Adrenal gland (tissue), 12 donors: ENCODE data around the gene EVPL. TPM values are rescaled to one million over a fixed set of nuclear protein-coding genes. Genes with fewer than 3 reads are reported as not detected.

Experiments
- DNase-seq, 7 donors: peaks; one replicate each; pipeline ENCODE4 v3.0.0-alpha.2; 2019 to 2020
- H3K27ac ChIP-seq, 5 donors: fragments of 200-600 bp; sonication (generic) in 4 of 5; 1 replicate in 3 of 5; 2 replicates in 2 of 5; pipeline versions ENCODE4 v1.5.1 to v1.8.0; 2016 to 2020; ENCODE audit warnings: mild to moderate bottlenecking in 1 of 5
- H3K27me3 ChIP-seq: fragments of 200-600 bp; 2 replicates; pipeline ENCODE4 v1.8.0; 2021
- H3K36me3 ChIP-seq, 2 donors: fragments of 200-600 bp; replicated peaks in 1 of 2; 1 replicate in 1 of 2; 2 replicates in 1 of 2; pipeline versions ENCODE4 v1.5.1 to v1.8.0; 2018 to 2022
- H3K4me1 ChIP-seq, 2 donors: fragments of 200-600 bp; replicated peaks in 1 of 2; 1 replicate in 1 of 2; 2 replicates in 1 of 2; pipeline versions ENCODE4 v1.5.1 to v1.8.0; 2018 to 2021
- H3K4me3 ChIP-seq, 4 donors: fragments of 200-600 bp; sonication (generic) in 3 of 4; one replicate each; pipeline ENCODE4 v1.5.1; 2016 to 2018
- H3K9me3 ChIP-seq, 3 donors: fragments of 200-600 bp; sonication (generic) in 1 of 3; replicated peaks in 1 of 3; 1 replicate in 2 of 3; 2 replicates in 1 of 3; pipeline versions ENCODE4 v1.5.1 to v1.8.0; 2016 to 2021
- CTCF ChIP-seq, 6 experiments: fragments of 450-650 bp in 4 of 6; fragments of 200-600 bp in 2 of 6; sonication (generic) in 1 of 6; IDR thresholded peaks; 1 replicate in 5 of 6; 2 replicates in 1 of 6; pipeline versions ENCODE4 v1.5.1 to v1.8.0; 2016 to 2021; ENCODE audit warnings: antibody characterized with exemption in 6 of 6, mild to moderate bottlenecking in 2 of 6, moderate library complexity in 1 of 6
- POLR2A ChIP-seq, 2 donors: fragments of 450-650 bp; IDR thresholded peaks; one replicate each; pipeline ENCODE4 v1.6.1; 2017; ENCODE audit warnings: antibody characterized with exemption in 2 of 2, mild to moderate bottlenecking in 2 of 2, moderate library complexity in 1 of 2
- WGBS, 4 donors: extraction: QIAGEN DNeasy Blood & Tissue Kit in 2 of 4; methylation state at CpG; one replicate each; pipeline versions ENCODE4 v1.1.5 to v1.1.7; 2013 to 2017; 5-methylcytosine and 5-hydroxymethylcytosine counted together
- intact Hi-C, 2 donors: fragments of 100-400 bp; cut with DNase I; formaldehyde crosslinking; loops; one replicate each; pipeline versions ENCODE4 v1.14.1 to v1.15.0; 2022 to 2023
- polyA plus RNA-seq, 3 donors: library from polyadenylated mRNA; stranded (reverse); fragments of 200-250 nt in 2 of 3; fragments of 350-450 nt in 1 of 3; fragmentation: Illumina TruSeq in 1 of 3; extraction: RNeasy Lipid Tissue Mini Kit (QIAGEN cat#74804) in 1 of 3; gene quantifications; one replicate each; pipeline ENCODE4 v1.2.3, GENCODE V29; 2013 to 2014
- total RNA-seq, 9 donors: library from RNA; depleted of rRNA in 4 of 9; stranded (reverse); fragments of >200 nt in 4 of 9; fragments of 120-200 nt in 1 of 9; fragmentation: NEBNext Ultra II Directional in 1 of 9; extraction: Animal tissue kit (Norgen Biotek cat#: 25700) in 1 of 9; gene quantifications; one replicate each; pipeline versions ENCODE4 v1.1.0 to v1.2.4, GENCODE V29; 2013 to 2023
- donor health status: healthy with polysubstance abuse.
- donor health status: Bipolar disorder and iron deficiency.
- donor health status: DM: yes; HTN: yes; CAD: no.
- donor health status: DM: no; HTN: no; CAD: no.
- donor health status: DM: no; HTN: no; CAD: no.
- donor health status: DM: yes; HTN: yes; CAD: no.

EVPL gene
- total and polyA plus RNA-seq, 12 donors, result under 0.01 to 1.8 (median 0.27) TPM; not detected in 2

- Histone ChIP-seq H3K36me3 (no peaks in the 10 kb centered on the region), H3K27ac (no peak overlapping the region), H3K4me3 (no peak overlapping the region), H3K4me1 (peaks cover 7 to 27% of the 10 kb centered on the region in 2 donors), H3K9me3 (no peaks in the 10 kb centered on the region), H3K27me3 (no peaks in the 10 kb centered on the region)
- intact Hi-C loops, result no loop called here
- DNase-seq, result peak in 1 of 7 donors; percentile 52
- TF ChIP-seq POLR2A (IDR thresholded peaks at IDR 0.05), result no peak
- TF ChIP-seq CTCF (IDR thresholded peaks at IDR 0.05), result peak in 2 of 6 experiments; percentile 9 to 10
- WGBS, 4 donors, result 50 to 78% (median 65%) methylated on average over 5 of the region's 5 CpGs
Measured at GRCh38 chr17:76032780-76033108, 5.6 kb upstream of the EVPL start.

- H3K27ac ChIP-seq, result no peak overlapping the region
- DNase-seq, result no peak
- intact Hi-C loops, result no loop called here
- 73 to 86% (median 80%) methylated on average over 7 to 20 of the region's 20 CpGs for WGBS, 4 donors
- no peaks in the 10 kb centered on the region for H3K36me3 ChIP-seq
- peaks cover 7 to 27% of the 10 kb centered on the region in 2 donors for H3K4me1 ChIP-seq
- TF ChIP-seq CTCF (IDR thresholded peaks at IDR 0.05) (peak in 1 of 6 experiments; percentile 31), POLR2A (IDR thresholded peaks at IDR 0.05) (no peak)
- no peaks in the 10 kb centered on the region for H3K27me3 ChIP-seq
- H3K9me3 ChIP-seq, result no peaks in the 10 kb centered on the region
- H3K4me3 ChIP-seq, result no peak overlapping the region
Measured at GRCh38 chr17:76032073-76032779, 5.1 kb upstream of the EVPL start.

- WGBS, 4 donors, result 73 to 82% (median 80%) methylated on average over 6 to 15 of the region's 15 CpGs
- intact Hi-C loops, result no loop called here
- Histone ChIP-seq H3K36me3 (no peaks in the 10 kb centered on the region), H3K4me1 (peaks cover 0 to 9% of the 10 kb centered on the region in 2 donors), H3K9me3 (no peaks in the 10 kb centered on the region), H3K27me3 (no peaks in the 10 kb centered on the region), H3K4me3 (no peak overlapping the region), H3K27ac (no peak overlapping the region)
- TF ChIP-seq CTCF (IDR thresholded peaks at IDR 0.05) (no peak), POLR2A (IDR thresholded peaks at IDR 0.05) (no peak)
- no peak for DNase-seq
Measured at GRCh38 chr17:76026714-76027158, 370 bp downstream of the EVPL start.

- 67 to 95% (median 89%) methylated on average over 1 to 12 of the region's 12 CpGs for WGBS, 4 donors
- Histone ChIP-seq H3K9me3 (no peaks in the 10 kb centered on the region), H3K4me1 (peaks cover 0 to 9% of the 10 kb centered on the region in 2 donors), H3K36me3 (no peaks in the 10 kb centered on the region), H3K4me3 (no peak overlapping the region), H3K27ac (no peak overlapping the region), H3K27me3 (no peaks in the 10 kb centered on the region)
- no peak for TF ChIP-seq CTCF (IDR thresholded peaks at IDR 0.05)
- TF ChIP-seq POLR2A (IDR thresholded peaks at IDR 0.05), result no peak
- intact Hi-C loops, result no loop called here
- DNase-seq, result no peak
Measured at GRCh38 chr17:76025294-76025693, 1.8 kb downstream of the EVPL start.
